A549 (cell line): Measurements from ENCODE around the gene ACSBG1. TPM values are rescaled to one million over a fixed set of nuclear protein-coding genes. Genes with fewer than 3 reads are reported as not detected.

ENCODE experiments used
- ATAC-seq, 2 experiments: fragments of 200-7000 bp in 1 of 2; fragments of >200 bp in 1 of 2; cut with Nextera tagmentation in 1 of 2; cut with Tn5 transposase in 1 of 2; 3 replicates each; pipeline versions ENCODE4 v1.8.0 to v1.9.1; 2018 to 2020; ENCODE audit warnings: mild to moderate bottlenecking in 1 of 2, moderate library complexity in 1 of 2
- CTCF ChIA-PET: fragments of 300-600 bp; sonication (Branson Sonifier 250); formaldehyde crosslinking; extraction: SDS; loops from one replicate; lab custom pipeline; 2021; ENCODE audit warnings: antibody characterized with exemption, inconsistent platforms; lab: Yijun Ruan, JAX
- POLR2A ChIA-PET: fragments of 350-600 bp; formaldehyde crosslinking; extraction: SDS; loops from one replicate; lab custom pipeline; 2021; ENCODE audit warnings: antibody characterized with exemption, inconsistent platforms; lab: Yijun Ruan, JAX
- DNase-seq, 2 experiments: peaks; one replicate each; pipeline versions ENCODE4 v3.0.0 to v3.0.0-alpha.2; 2011 to 2016; ENCODE audit warnings: low read depth in 1 of 2, low spot score in 1 of 2
- FAIRE-seq: peaks from 2 replicates; lab custom pipeline; 2011; peaks lifted over from hg19 to GRCh38; lab: Jason Lieb, UNC
- H3K27ac ChIP-seq, 2 experiments: fragments of >200 bp; sonication (Bioruptor Twin); formaldehyde crosslinking; 3 replicates each; pipeline ENCODE4 v1.5.1; 2016 to 2017
- H3K4me1 ChIP-seq: fragments of >200 bp; sonication (Bioruptor Twin); formaldehyde crosslinking; 3 replicates; pipeline ENCODE4 v1.6.1; 2016
- H3K4me2 ChIP-seq: fragments of >200 bp; sonication (Bioruptor Twin); formaldehyde crosslinking; 3 replicates; pipeline ENCODE4 v1.6.1; 2016
- H3K4me3 ChIP-seq: fragments of >200 bp; sonication (Bioruptor Twin); formaldehyde crosslinking; 3 replicates; pipeline ENCODE4 v1.5.1; 2016
- H3K9me3 ChIP-seq: fragments of >200 bp; sonication (Bioruptor Twin); formaldehyde crosslinking; 3 replicates; pipeline ENCODE4 v1.6.1; 2016
- BHLHE40 ChIP-seq: IDR thresholded peaks from 2 replicates; pipeline ENCODE4 v1.6.1; 2012; ENCODE audit warnings: low read depth, low read length, inconsistent platforms
- CBX2 ChIP-seq: fragments of 200-600 bp; sonication (generic); IDR thresholded peaks from 2 replicates; pipeline ENCODE4 v1.6.1; 2016; ENCODE audit warnings: low read depth, mild to moderate bottlenecking, borderline replicate concordance
- CBX8 ChIP-seq: fragments of 200-600 bp; sonication (generic); IDR thresholded peaks from 2 replicates; pipeline ENCODE4 v1.6.1; 2016
- CEBPB ChIP-seq, 2 experiments: fragments of >200 bp in 1 of 2; sonication (Bioruptor Twin) in 1 of 2; formaldehyde crosslinking in 1 of 2; IDR thresholded peaks; 2 replicates each; pipeline ENCODE4 v1.6.1; 2012 to 2016
- CHD4 ChIP-seq: fragments of 200-600 bp; sonication (generic); IDR thresholded peaks from 2 replicates; pipeline ENCODE4 v1.6.1; 2016; ENCODE audit warnings: antibody characterized with exemption, mild to moderate bottlenecking, borderline replicate concordance
- CTCF ChIP-seq: fragments of >200 bp; sonication (Bioruptor Twin); formaldehyde crosslinking; IDR thresholded peaks from 3 replicates; pipeline ENCODE4 v1.5.1; 2016
- EHF ChIP-seq: fragments of 250-450 bp; sonication (Bioruptor Pico); IDR thresholded peaks from 2 replicates; pipeline ENCODE4 v1.5.0; 2020; ENCODE audit warnings: mild to moderate bottlenecking
- EHMT2 ChIP-seq: fragments of 200-600 bp; sonication (generic); IDR thresholded peaks from 2 replicates; pipeline ENCODE4 v1.6.1; 2016; ENCODE audit warnings: antibody characterized with exemption, low read depth, mild to moderate bottlenecking, moderate library complexity
- ELK1 ChIP-seq: fragments of 150-350 bp; IDR thresholded peaks from 2 replicates; pipeline ENCODE4 v1.6.1; 2014; ENCODE audit warnings: low read depth, mild to moderate bottlenecking, low read length
- FOSB ChIP-seq: fragments of 250-450 bp; sonication (Bioruptor Pico); IDR thresholded peaks from 2 replicates; pipeline ENCODE4 v1.5.0; 2020; ENCODE audit warnings: mild to moderate bottlenecking, moderate library complexity
- FOXS1 ChIP-seq: fragments of 250-450 bp; sonication (Bioruptor Pico); IDR thresholded peaks from 2 replicates; pipeline ENCODE4 v1.5.0; 2020; ENCODE audit warnings: mild to moderate bottlenecking, moderate library complexity
- HOXA7 ChIP-seq: fragments of 250-450 bp; sonication (Bioruptor Pico); IDR thresholded peaks from 2 replicates; pipeline ENCODE4 v1.5.0; 2020; ENCODE audit warnings: mild to moderate bottlenecking, moderate library complexity
- JUN ChIP-seq, 2 experiments: fragments of >200 bp; sonication (Bioruptor Twin); formaldehyde crosslinking; IDR thresholded peaks; 2 replicates in 1 of 2; 3 replicates in 1 of 2; pipeline ENCODE4 v1.6.1; 2016 to 2017
- MAFK ChIP-seq: fragments of 450-650 bp; IDR thresholded peaks from 2 replicates; pipeline ENCODE4 v1.6.1; 2014; ENCODE audit not compliant: partially characterized antibody
- MAZ ChIP-seq: fragments of 150-350 bp; IDR thresholded peaks from 2 replicates; pipeline ENCODE4 v1.6.1; 2014; ENCODE audit warnings: antibody characterized with exemption, low read depth, low read length, borderline replicate concordance
- PHF8 ChIP-seq: fragments of 200-600 bp; sonication (generic); IDR thresholded peaks from 2 replicates; pipeline ENCODE4 v1.6.1; 2016; ENCODE audit warnings: low read depth, mild to moderate bottlenecking, antibody characterized with exemption, moderate library complexity, borderline replicate concordance
- RAD21 ChIP-seq, 2 experiments: fragments of >200 bp in 1 of 2; sonication (Bioruptor Twin) in 1 of 2; formaldehyde crosslinking in 1 of 2; IDR thresholded peaks in 1 of 2; conservative IDR thresholded peaks in 1 of 2; 2 replicates in 1 of 2; 3 replicates in 1 of 2; pipeline ENCODE4 v1.6.1; 2012 to 2018; ENCODE audit warnings: inconsistent platforms in 1 of 2
- RFX5 ChIP-seq: fragments of 450-650 bp; IDR thresholded peaks from 2 replicates; pipeline ENCODE4 v1.7.1; 2014; ENCODE audit warnings: antibody characterized with exemption, mild to moderate bottlenecking, moderate library complexity
- SMC3 ChIP-seq: fragments of >200 bp; sonication (Bioruptor Twin); formaldehyde crosslinking; IDR thresholded peaks from 3 replicates; pipeline ENCODE4 v1.6.1; 2018; ENCODE audit warnings: inconsistent platforms
- TP53 ChIP-seq: fragments of 250-450 bp; sonication (Bioruptor Pico); IDR thresholded peaks from 2 replicates; pipeline ENCODE4 v1.5.0; 2021; ENCODE audit warnings: mild to moderate bottlenecking, moderate library complexity
- ZC3H11A ChIP-seq: fragments of 450-650 bp; IDR thresholded peaks from 2 replicates; pipeline ENCODE4 v1.6.1; 2014; ENCODE audit warnings: antibody characterized with exemption, mild to moderate bottlenecking
- ZFP36 ChIP-seq: fragments of 450-650 bp; IDR thresholded peaks from 2 replicates; pipeline ENCODE4 v1.6.1; 2014; ENCODE audit warnings: borderline replicate concordance; ENCODE audit not compliant: partially characterized antibody
- ZNF302 ChIP-seq: fragments of 250-450 bp; sonication (Bioruptor Pico); IDR thresholded peaks from 2 replicates; pipeline ENCODE4 v1.9.0; 2021; ENCODE audit warnings: inconsistent platforms, mild to moderate bottlenecking, moderate library complexity
- WGBS: methylation state at CpG from one replicate; pipeline ENCODE4 v1.1.6; 2017; ENCODE audit errors: missing lambda C conversion rate; 5-methylcytosine and 5-hydroxymethylcytosine counted together
- polyA plus RNA-seq, 4 experiments: library from polyadenylated mRNA; depleted of rRNA in 3 of 4; stranded (reverse); fragments of >200 nt; fragmentation: RNase III in 1 of 4; extraction: RNeasy Plus Mini Kit Qiagen cat#74134 plus additional on column Dnase treatment in 1 of 4; gene quantifications; 2 replicates in 3 of 4; 3 replicates in 1 of 4; pipeline ENCODE4 v1.2.3, GENCODE V29; 2011 to 2017
- TF ChIP-seq, protein P1 (sequence below): fragments of >200 bp; sonication (Bioruptor Twin); formaldehyde crosslinking; IDR thresholded peaks from 2 replicates; pipeline ENCODE4 v1.6.1; 2016

Gene ACSBG1
- polyA plus RNA-seq, 2 of the 4 experiments (the other 2 are of a cell fraction) = 0.15 to 0.21 TPM

GRCh38 chr15:78241017-78241416 lies 6.7 kb upstream of the ACSBG1 start:
- WGBS = 6% methylated on average over 12 of the region's 12 CpGs
- CTCF ChIA-PET = interaction anchor here (0.6 to 9.9 kb wide), 81 partner anchors 11 to 1424 kb away, joined by 3 to 274 read pairs (median 4); partner anchors contain the start of genes CIB2, DNAJA4 and IDH3A
- POLR2A ChIA-PET = interaction anchor here (0.7 kb wide), 1 partner anchor 128 kb away, joined by 3 read pairs; no protein-coding TSS in a partner anchor
- H3K27ac ChIP-seq = no peak overlapping the region
- TF ChIP-seq, protein P1, sequence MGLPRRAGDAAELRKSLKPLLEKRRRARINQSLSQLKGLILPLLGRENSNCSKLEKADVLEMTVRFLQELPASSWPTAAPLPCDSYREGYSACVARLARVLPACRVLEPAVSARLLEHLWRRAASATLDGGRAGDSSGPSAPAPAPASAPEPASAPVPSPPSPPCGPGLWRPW = no peak
- no peak for TF ChIP-seq MAZ
- TF ChIP-seq EHF (CRISPR knock-in tag) = no peak
- TF ChIP-seq CBX8 = no peak
- no peak for TF ChIP-seq ZFP36
- peak; percentile 96 to 99 for TF ChIP-seq RAD21 (conservative IDR thresholded peaks at IDR 0.05 in 1 of 2, IDR thresholded peaks at IDR 0.05 in 1 of 2)
- TF ChIP-seq FOXS1 = no peak
- TF ChIP-seq CEBPB (IDR thresholded peaks at IDR 0.05) = peak; percentile 51 to 76; a peak in 3 of 4 replicates
- peak; percentile 94 for TF ChIP-seq CTCF
- TF ChIP-seq SMC3 = peak; percentile 98
- peak overlapping the region; percentile 51 for H3K4me2 ChIP-seq
- no peaks in the 10 kb centered on the region for H3K4me1 ChIP-seq
- no peaks in the 10 kb centered on the region for H3K9me3 ChIP-seq
- no peak for FAIRE-seq
- peak; percentile 83 to 94 for DNase-seq
- peak; percentile 95 to 98 for ATAC-seq
- H3K4me3 ChIP-seq = no peak overlapping the region

DNA sequence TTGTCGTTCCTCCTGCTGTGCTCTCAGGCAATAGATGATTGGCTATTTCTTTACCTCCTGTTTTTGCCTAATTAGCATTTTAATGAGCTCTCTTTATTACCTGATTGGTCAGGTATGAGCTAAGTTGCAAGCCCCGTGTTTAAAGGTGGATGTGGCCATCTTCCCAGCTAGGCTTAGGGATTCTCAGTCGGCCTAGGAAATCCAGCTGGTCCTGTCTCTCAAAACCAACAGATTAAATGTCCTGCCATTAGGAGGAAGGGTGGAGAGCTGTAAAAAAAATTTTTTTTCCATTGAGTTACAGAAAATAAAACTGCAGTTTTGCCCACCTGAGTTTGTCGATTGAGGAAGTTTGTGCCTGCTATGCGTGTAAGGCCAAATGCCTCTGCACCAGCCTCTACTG lies 5.4 kb upstream of the ACSBG1 start:
- FAIRE-seq = no peak
- ChIA-PET POLR2A (interaction anchor here (0.7 to 0.8 kb wide), 2 partner anchors 44 to 109 kb away, joined by 3 read pairs; partner anchors contain the start of gene CIB2), CTCF (interaction anchor here (0.7 to 9.9 kb wide), 41 partner anchors 12 to 511 kb away, joined by 3 to 274 read pairs (median 11); partner anchors contain the start of genes CIB2 and DNAJA4)
- Histone ChIP-seq H3K9me3 (no peaks in the 10 kb centered on the region), H3K4me2 (no peak overlapping the region), H3K4me1 (no peaks in the 10 kb centered on the region), H3K4me3 (no peak overlapping the region), H3K27ac (no peak overlapping the region)
- 81% methylated on average over 5 of the region's 5 CpGs for WGBS
- TF ChIP-seq MAFK (peak; percentile 16), SMC3 (no peak)
- no peak for DNase-seq
- no peak for ATAC-seq

DNA sequence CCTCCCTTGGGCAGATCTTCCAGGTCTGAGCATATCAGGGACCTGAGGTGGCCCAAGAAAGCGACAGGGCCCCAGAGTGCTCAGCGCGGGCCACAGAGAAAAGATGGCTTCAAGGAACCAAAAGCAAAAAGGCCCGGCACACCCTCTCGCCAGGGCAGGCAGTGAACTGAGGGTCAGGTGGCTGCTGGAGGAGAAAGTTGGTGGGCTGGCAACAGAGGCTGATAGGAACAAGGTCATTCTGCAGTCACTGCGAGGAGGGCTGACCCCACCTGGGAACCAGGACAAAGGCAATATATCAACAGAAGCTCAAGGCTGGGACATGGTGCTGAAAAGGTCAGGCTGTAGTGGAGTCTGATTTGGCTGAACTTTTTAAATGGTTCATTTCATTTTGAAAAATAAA lies 2.8 kb upstream of the ACSBG1 start:
- no peak for DNase-seq
- no peak overlapping the region for H3K4me2 ChIP-seq
- H3K27ac ChIP-seq = no peak overlapping the region
- CTCF ChIA-PET = interaction anchor here (0.7 to 9.9 kb wide), 11 partner anchors 9 to 278 kb away, joined by 3 to 274 read pairs (median 5); partner anchors contain the start of gene CIB2
- WGBS = 69% methylated on average over 6 of the region's 6 CpGs
- no peaks in the 10 kb centered on the region for H3K9me3 ChIP-seq
- no peaks in the 10 kb centered on the region for H3K4me1 ChIP-seq
- TF ChIP-seq ELK1 (no peak), BHLHE40 (no peak), FOSB (CRISPR knock-in tag) (no peak), HOXA7 (CRISPR knock-in tag) (no peak), JUN (IDR thresholded peaks at IDR 0.05) (no peak), TP53 (CRISPR knock-in tag) (no peak), ZNF302 (no peak), CEBPB (IDR thresholded peaks at IDR 0.05) (no peak), EHMT2 (no peak), RAD21 (conservative IDR thresholded peaks at IDR 0.05 in 1 of 2, IDR thresholded peaks at IDR 0.05 in 1 of 2) (no peak), RFX5 (no peak), PHF8 (no peak), ZC3H11A (no peak), CBX2 (no peak), CHD4 (no peak)
- TF ChIP-seq, all 56 proteins: peak for 0
- POLR2A ChIA-PET = no interaction called here
- no peak overlapping the region for H3K4me3 ChIP-seq
- FAIRE-seq = no peak
- ATAC-seq = no peak
